Fibroblast of the aortic adventitia (primary cell): ENCODE results near the gene ACOT7. TPM values are rescaled to one million over a fixed set of nuclear protein-coding genes. Genes with fewer than 3 reads are reported as not detected.
"Not testable (repeated sequence)": the region's sequence is repeated elsewhere in the genome, so short reads cannot be mapped to it uniquely, and the experiment has no call there.

ENCODE experiments used
- DNase-seq: peaks from one replicate; pipeline ENCODE4 v3.0.0-alpha.2; 2010; ENCODE audit warnings: low read depth
- H3K4me3 ChIP-seq: 2 replicates; pipeline ENCODE4 v1.5.1; 2011; ENCODE audit warnings: low read depth, mild to moderate bottlenecking, control low read depth, low read length, moderate library complexity
- total RNA-seq: library from RNA; depleted of rRNA; stranded (reverse); fragments of >200 nt; gene quantifications from 2 replicates; pipeline ENCODE4 v1.2.3, GENCODE V29; 2012; ENCODE audit warnings: low replicate concordance
- TF ChIP-seq, protein P1 (sequence below): IDR thresholded peaks from 2 replicates; pipeline ENCODE4 v1.5.1; 2011; ENCODE audit warnings: mild to moderate bottlenecking, low read length, control low read depth, inconsistent platforms; ENCODE audit not compliant: insufficient read depth

ACOT7 gene
- total RNA-seq, 1 donor: 16.0 TPM

DNA sequence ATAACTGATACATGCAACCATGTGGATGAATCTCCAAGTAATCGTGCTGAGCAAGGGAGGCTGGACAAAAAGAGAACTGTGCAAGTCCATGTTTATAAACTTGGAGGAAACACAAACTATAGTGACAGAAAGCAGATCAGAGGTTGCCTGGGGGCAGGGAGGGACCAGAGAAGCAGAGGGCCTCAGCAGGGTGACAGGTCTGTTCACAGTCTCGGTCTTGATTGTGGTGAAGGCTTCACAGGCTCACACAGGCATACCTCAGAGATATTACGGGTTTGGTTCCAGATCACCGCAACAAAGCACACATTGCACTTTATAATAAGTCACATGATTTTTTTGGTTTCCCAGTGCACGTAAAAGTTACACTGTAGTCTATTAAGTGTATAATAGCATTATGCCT, 28.5 kb downstream of the ACOT7 start:
- TF ChIP-seq, protein P1, sequence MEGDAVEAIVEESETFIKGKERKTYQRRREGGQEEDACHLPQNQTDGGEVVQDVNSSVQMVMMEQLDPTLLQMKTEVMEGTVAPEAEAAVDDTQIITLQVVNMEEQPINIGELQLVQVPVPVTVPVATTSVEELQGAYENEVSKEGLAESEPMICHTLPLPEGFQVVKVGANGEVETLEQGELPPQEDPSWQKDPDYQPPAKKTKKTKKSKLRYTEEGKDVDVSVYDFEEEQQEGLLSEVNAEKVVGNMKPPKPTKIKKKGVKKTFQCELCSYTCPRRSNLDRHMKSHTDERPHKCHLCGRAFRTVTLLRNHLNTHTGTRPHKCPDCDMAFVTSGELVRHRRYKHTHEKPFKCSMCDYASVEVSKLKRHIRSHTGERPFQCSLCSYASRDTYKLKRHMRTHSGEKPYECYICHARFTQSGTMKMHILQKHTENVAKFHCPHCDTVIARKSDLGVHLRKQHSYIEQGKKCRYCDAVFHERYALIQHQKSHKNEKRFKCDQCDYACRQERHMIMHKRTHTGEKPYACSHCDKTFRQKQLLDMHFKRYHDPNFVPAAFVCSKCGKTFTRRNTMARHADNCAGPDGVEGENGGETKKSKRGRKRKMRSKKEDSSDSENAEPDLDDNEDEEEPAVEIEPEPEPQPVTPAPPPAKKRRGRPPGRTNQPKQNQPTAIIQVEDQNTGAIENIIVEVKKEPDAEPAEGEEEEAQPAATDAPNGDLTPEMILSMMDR: no peak
- no peak for DNase-seq
- H3K4me3 ChIP-seq: no peak overlapping the region

DNA sequence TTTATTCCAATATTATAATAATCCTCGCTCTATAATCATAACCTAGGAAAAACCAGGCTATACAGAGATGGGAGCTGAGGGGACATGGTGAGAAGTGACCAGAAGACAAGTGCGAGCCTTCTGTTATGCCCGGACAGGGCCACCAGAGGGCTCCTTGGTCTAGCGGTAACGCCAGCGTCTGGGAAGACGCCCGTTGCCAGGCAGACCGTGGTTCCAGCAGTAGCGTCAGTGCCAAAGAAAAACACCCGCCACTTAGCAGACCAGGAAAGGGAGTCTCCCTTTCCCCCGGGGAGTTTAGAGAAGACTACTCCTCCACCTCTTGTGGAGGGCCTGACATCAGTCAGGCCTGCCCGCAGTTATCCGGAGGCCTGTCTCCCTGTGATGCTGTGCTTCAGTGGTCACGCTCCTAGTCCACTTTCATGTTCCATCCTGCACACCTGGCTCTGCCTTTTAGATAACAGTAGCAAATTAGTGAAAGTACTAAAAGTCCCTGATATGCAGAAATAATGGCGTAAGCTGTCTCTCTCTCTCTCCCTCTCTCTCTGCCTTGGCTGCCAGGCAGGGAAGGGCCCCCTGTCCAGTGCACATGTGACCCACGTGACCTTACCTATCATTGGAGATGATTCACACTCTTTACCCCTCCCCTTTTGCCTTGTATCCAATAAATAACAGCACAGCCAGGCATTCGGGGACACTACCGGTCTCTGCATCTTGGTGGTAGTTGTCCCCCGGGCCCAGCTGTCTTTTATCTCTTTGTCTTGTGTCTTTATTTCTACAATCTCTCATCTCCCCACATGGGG, 30.3 kb downstream of the ACOT7 start:
- DNase-seq: peak; percentile 68
- H3K4me3 ChIP-seq: not testable (repeated sequence)
- TF ChIP-seq, protein P1: peak; percentile 60

DNA sequence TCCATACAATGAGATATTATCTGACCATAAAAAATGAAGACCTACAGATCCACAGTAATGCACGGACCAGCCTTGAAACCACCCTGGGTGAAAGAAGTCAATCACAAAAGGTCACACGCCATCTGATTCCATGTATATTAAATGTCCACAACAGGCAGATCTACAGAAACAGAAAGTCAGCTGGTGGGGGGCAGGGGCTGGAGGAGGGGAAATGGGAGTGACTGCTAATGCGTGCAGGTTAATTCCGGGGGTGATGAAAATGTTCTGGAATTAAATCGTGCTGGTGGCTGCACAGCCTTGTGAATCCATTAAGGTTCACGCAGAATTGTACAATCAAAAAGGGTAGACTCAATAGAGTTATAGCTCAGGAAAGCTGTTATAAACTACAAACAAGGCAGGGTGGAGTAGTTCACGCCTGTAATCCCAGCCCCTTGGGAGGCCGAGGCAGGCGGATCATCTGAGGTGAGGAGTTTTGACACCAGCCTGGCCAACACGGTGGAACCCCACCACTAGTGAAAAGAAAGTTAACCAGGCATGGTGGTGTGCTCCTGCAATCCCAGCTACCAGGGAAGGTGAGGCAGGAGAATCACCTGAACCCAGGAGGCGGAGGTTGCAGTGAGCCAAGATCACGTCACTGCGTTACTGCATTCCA, 32.3 kb downstream of the ACOT7 start:
- no peak for DNase-seq
- TF ChIP-seq, protein P1: no peak
- no peak overlapping the region for H3K4me3 ChIP-seq

DNA sequence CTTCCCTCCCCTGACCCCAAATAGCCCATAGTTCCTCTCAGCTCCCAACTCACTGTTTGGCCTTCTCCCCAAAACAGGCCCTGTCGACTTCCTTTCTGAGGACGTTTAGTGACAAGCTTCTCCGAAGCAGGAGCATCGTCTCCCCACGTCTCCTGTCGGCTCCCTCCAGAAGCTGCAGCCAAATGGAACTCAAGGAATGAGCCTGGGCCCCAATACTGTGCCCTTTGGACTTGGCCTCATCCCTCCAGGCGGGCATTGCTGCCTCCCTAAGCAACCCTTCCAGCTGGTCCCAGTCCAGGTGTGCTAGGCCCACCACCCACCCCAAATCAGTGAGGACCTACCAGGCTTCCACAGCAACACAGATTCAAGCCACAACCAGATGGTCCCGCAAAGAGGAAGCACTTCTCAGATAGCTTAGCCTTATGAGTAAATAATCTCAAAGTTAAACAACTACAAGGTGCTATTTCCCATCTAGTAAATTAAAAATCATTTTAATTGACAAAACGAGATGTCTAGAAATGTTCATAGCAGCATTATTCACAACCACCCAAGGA, 33.0 kb downstream of the ACOT7 start:
- no peak overlapping the region for H3K4me3 ChIP-seq
- DNase-seq: no peak
- TF ChIP-seq, protein P1: no peak

DNA sequence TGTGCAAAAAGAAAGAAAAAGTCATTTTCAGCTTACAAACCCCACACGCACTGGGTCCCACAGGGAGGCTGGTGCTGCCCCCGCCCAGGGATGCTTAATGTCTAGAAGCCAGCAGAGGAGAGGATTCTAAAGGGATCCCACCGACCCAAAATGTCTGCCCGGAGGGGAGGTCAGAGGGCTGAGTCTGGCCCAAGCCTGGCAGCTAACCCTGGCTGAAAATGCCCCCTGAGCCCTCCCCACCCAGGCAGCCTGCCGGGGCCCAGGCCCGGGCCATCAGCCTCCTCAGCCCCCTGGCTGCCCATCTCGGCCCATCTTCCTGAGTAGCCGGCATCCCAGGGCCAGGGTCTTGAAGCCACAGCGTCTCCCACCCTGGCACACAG, 33.5 kb downstream of the ACOT7 start:
- no peak overlapping the region for H3K4me3 ChIP-seq
- DNase-seq: no peak
- TF ChIP-seq, protein P1: no peak

DNA sequence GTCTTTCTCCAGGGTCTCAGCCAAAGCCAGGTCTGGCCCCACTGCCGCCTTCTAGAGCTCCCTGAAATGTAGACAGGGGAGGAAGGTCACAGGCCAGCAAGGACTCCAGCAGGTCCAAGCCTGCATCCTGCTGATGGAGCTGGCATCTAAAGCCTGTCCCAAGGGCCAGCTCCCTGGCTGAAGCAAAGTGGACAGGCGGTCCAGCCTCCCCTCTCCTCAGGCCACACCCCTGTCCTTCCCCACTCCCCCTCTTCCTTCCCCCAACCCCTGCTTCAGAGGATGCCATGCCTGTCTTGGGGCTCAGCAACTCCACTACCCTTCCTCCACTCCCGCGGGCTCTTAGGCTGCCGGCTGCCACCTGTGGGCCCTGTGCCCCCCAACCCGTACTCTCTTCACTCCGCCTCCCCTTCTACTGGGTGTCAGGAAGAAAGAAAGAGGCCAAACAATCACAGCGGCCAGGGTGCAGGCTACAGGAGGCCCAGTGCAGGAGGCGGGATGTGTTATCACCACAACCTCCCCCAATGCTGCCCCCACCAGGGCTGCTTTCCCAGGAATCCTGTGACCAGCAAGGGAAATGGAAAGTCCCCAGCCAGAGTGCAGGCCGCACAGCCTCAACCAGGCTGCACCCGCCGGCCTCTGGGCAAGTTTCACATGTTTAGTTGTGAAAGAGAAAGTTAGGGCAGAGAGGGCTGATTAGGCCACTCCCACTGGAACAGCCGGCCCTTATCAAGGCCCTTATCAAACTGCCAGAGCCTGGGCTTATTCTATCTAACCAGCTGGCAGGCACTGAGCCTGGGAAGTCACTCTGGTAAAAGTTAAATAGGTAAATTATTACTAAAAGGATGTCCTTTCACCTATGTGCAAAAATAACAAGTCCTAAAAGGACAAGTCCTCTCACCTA, 34.1 kb downstream of the ACOT7 start:
- TF ChIP-seq, protein P1: no peak
- peak; percentile 88 for DNase-seq
- H3K4me3 ChIP-seq: peak overlapping the region; percentile 14
